ENCODE measurements around the gene CCDC106. TPM values are rescaled to one million over a fixed set of nuclear protein-coding genes. Genes with fewer than 3 reads are reported as not detected.

CCDC106 gene
- total RNA-seq, 1 donor from 2014 or later: 20.8 TPM

DNA sequence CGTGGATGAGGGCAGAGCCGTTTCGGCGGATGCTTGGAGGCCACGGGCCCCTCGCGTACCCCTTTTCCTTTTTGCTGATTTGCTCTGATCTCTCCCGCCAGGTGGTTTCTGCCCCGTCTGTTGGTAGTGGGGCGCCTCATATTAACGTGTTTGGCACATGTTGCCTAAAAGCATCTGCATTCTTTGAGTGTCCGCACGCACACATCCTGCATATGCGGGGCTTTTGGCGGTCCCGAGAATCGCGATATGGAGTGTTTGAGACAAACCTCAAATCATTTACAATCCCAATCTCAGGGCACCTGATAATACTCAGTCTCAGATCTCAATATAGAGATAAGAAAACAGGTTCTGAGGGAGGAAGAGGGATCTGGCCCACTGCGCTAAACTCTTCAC lies 7.6 kb downstream of the CCDC106 start:
- Mint-ChIP-seq H3K4me1 (peaks cover 30% of the 10 kb centered on the region), H3K27me3 (ENCODE audit: low read depth) (no peaks in the 10 kb centered on the region), H3K9me3 (no peaks in the 10 kb centered on the region), H3K27ac (peak overlapping the region; percentile 97), H3K4me3 (peak overlapping the region; percentile 95), H3K36me3 (peaks cover 4% of the 10 kb centered on the region)
- TF ChIP-seq, protein P1, sequence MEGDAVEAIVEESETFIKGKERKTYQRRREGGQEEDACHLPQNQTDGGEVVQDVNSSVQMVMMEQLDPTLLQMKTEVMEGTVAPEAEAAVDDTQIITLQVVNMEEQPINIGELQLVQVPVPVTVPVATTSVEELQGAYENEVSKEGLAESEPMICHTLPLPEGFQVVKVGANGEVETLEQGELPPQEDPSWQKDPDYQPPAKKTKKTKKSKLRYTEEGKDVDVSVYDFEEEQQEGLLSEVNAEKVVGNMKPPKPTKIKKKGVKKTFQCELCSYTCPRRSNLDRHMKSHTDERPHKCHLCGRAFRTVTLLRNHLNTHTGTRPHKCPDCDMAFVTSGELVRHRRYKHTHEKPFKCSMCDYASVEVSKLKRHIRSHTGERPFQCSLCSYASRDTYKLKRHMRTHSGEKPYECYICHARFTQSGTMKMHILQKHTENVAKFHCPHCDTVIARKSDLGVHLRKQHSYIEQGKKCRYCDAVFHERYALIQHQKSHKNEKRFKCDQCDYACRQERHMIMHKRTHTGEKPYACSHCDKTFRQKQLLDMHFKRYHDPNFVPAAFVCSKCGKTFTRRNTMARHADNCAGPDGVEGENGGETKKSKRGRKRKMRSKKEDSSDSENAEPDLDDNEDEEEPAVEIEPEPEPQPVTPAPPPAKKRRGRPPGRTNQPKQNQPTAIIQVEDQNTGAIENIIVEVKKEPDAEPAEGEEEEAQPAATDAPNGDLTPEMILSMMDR (IDR thresholded peaks at IDR 0.05; ENCODE audit: unreplicated experiment): no peak
- DNase-seq (ENCODE audit: low spot score in 2 of 2, unreplicated experiment in 2 of 2): no peak

DNA sequence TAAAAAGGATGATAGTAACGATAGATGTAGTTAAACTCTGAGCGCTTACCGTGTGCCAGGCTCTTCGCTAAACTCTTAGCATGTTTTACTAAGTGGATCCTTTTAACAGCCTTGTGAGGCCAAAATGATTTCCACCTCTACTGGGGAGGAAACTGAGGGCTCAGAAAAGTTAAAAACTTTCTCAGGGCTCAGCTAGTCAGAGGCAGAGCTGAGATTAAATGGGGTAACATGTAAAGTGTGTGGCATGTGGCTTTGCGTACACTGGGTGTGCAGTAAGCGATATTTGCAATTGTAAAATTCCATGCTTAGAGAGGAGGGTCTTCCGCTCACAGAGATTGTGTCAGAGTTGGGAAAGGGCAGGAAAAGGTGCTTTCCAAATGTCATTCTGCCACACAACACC lies 8.5 kb downstream of the CCDC106 start:
- Mint-ChIP-seq H3K27ac (peak overlapping the region; percentile 97), H3K36me3 (peaks cover 4% of the 10 kb centered on the region)

DNA sequence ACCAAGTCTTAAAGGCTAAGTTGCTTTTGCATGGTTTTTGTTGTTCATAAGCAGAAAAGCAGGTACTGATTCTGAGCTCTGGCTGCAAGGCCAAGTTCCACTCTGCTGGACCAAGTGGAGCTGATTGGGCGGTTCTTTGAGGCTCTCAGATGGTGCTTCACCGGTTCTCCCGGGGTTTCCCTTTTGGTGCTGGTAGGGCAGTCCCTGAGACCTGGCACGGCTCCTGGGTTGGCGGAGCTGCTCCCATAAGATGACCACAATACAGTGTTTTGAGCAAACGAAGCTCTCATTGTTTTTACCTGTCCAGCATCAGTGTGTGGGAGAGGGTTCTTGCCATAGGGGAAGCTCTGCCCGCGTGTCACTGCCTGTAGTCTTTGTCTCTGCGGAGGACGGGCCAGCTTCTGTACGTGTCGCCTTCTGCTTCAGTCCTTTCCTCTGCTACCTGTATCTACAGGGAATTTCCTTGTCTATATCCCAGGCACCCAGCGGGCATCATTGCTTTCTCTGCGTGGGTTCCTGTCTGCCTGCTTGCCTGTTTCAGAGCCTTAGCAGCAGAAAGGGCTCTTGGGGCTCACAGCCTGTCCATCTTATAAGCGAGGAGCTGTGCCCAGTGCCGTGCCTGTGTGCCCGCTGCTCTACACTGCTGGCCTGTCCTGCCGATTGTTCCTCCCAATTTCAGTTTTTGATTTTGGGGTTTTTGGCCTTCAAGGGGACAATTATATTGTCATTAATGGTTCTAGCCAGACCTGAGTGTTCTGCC lies 9.2 kb downstream of the CCDC106 start:
- Mint-ChIP-seq H3K36me3 (peaks cover 7% of the 10 kb centered on the region), H3K9me3 (no peaks in the 10 kb centered on the region), H3K27me3 (ENCODE audit: low read depth) (no peaks in the 10 kb centered on the region), H3K4me1 (peaks cover 32% of the 10 kb centered on the region), H3K4me3 (peak overlapping the region; percentile 95), H3K27ac (peak overlapping the region; percentile 50)
- TF ChIP-seq, protein P1 (IDR thresholded peaks at IDR 0.05; ENCODE audit: unreplicated experiment): no peak
- no peak for DNase-seq (ENCODE audit: low spot score in 2 of 2, unreplicated experiment in 2 of 2)

More for the DNA sequence above, 8.5 kb downstream of the CCDC106 start:
- no peak for DNase-seq (ENCODE audit: low spot score in 2 of 2, unreplicated experiment in 2 of 2)
- Mint-ChIP-seq H3K4me1 (peaks cover 30% of the 10 kb centered on the region), H3K4me3 (peak overlapping the region; percentile 95), H3K27me3 (ENCODE audit: low read depth) (no peaks in the 10 kb centered on the region), H3K9me3 (no peaks in the 10 kb centered on the region)
- TF ChIP-seq, protein P1 (IDR thresholded peaks at IDR 0.05; ENCODE audit: unreplicated experiment): no peak

DNA sequence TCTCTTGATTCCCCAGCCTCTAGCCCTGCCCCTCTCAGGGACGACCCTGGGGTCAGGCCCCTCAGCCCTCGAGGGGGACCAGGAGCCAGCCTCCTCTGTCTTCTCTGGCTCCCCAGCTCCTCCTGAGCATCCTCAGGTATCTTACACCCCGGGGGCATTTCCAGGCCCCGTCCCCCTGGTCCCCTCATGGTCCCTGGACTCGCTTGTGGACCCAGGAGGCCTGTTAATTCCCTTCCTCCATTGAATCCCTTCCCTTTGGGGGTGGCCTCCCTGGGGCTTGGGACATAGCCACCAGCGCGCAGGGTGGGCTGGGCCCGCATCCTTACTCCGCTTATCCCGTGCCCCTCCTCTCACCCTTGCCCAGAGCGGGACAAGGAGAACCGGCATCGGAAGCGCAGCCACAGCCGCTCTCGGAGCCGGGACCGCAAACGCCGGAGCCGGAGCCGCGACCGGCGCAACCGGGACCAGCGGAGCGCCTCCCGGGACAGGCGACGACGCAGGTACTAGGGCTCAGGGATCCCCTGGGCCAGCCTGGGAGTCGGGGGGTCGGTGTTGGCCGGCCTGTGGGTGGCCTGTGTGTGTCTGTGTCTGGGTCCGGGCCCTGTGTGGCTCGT lies 10.9 kb downstream of the CCDC106 start:
- Mint-ChIP-seq H3K4me3 (no peak overlapping the region), H3K4me1 (peaks cover 32% of the 10 kb centered on the region), H3K36me3 (peaks cover 18% of the 10 kb centered on the region), H3K27me3 (ENCODE audit: low read depth) (no peaks in the 10 kb centered on the region), H3K27ac (no peak overlapping the region), H3K9me3 (no peaks in the 10 kb centered on the region)
- TF ChIP-seq, protein P1 (IDR thresholded peaks at IDR 0.05; ENCODE audit: unreplicated experiment): no peak
- no peak for DNase-seq (ENCODE audit: low spot score in 2 of 2, unreplicated experiment in 2 of 2)

DNA sequence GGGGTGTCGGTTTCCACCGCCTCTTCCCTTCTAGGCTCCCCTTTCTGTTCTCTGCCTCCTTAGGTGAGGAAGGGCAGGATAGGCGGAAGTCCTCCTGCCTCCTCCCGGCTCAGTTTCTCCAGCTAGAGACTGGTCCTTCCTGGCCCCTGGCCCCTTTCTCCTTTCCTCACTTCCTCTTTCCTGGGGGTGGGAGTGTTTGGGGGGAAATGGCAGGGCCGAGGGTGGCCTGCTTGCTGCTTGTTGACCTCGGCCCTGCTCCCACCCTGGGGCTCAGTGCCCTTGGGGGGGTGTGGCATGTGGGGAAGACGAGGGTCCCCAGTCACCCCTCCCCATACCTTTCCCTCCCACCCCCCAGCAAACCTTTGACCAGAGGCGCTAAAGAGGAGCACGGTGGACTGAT lies 11.8 kb downstream of the CCDC106 start:
- no peaks in the 10 kb centered on the region for H3K9me3 Mint-ChIP-seq
- TF ChIP-seq, protein P1 (IDR thresholded peaks at IDR 0.05; ENCODE audit: unreplicated experiment): no peak
- H3K27ac Mint-ChIP-seq: no peak overlapping the region
- peaks cover 32% of the 10 kb centered on the region for H3K4me1 Mint-ChIP-seq
- H3K27me3 Mint-ChIP-seq (ENCODE audit: low read depth): no peaks in the 10 kb centered on the region
- no peak for DNase-seq (ENCODE audit: low spot score in 2 of 2, unreplicated experiment in 2 of 2)
- H3K4me3 Mint-ChIP-seq: no peak overlapping the region
- H3K36me3 Mint-ChIP-seq: peaks cover 20% of the 10 kb centered on the region
